ENCODE results near the gene NUBPL. TPM values are rescaled to one million over a fixed set of nuclear protein-coding genes. Genes with fewer than 3 reads are reported as not detected.

Gene NUBPL, protein sequence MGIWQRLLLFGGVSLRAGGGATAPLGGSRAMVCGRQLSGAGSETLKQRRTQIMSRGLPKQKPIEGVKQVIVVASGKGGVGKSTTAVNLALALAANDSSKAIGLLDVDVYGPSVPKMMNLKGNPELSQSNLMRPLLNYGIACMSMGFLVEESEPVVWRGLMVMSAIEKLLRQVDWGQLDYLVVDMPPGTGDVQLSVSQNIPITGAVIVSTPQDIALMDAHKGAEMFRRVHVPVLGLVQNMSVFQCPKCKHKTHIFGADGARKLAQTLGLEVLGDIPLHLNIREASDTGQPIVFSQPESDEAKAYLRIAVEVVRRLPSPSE
- total RNA-seq: 9.4 and 18.9 TPM in 2 replicates

DNA sequence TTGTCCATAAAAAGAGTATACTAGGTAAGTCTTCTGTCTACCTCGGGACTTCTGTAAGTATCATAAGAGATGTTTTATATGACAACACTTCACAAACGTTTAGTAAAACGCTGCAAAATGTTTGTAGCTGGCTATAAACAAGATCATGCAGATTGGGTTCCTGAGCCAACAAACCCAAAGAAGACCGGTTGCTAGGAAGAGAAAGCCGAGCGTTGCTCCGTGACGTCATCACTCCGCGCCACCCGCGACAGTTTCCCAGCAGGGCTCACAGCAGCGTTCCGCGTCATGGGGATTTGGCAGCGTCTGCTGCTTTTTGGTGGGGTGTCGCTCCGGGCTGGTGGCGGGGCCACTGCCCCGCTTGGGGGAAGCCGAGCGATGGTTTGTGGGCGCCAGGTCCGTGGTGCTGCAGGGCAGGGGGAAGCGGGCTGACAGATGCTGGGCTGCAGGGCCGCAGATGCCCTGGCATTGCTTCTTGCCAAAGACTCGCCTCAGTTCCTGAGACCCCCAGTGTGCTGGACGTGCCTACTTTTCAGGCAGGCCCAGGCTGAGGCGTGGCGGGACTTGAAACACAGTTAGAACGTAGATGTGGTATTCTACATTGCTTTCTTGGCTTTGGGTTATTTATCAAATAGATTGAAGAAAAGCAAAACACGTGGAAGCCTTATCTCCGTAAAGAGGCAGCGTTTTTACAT lies at the start of gene NUBPL:
Gene NUBPL, plus strand, starts transcription at position 250 of the 692 bp plus-strand sequence. Its CDS starts 36 bp downstream, at position 286.

Other genes starting within 250 kb of the NUBPL start
- gene HEATR5A, start 140.9 kb upstream of the NUBPL start, total RNA-seq: 46.8 and 53.6 TPM in 2 replicates
- 40.5 and 45.2 TPM in 2 replicates for gene DTD2, start 103.9 kb upstream of the NUBPL start, total RNA-seq
- not detected in 2 replicates for gene GPR33, start 73.4 kb upstream of the NUBPL start, total RNA-seq